PFSK-1 (cell line): ENCODE data around the gene RSU1.

Experiments
- FOXP2 ChIP-seq: optimal IDR thresholded peaks from 2 replicates; pipeline ENCODE3; 2011; ENCODE audit warnings: borderline replicate concordance, control low read depth, inconsistent platforms; ENCODE audit not compliant: insufficient read depth; ENCODE audit errors: extremely low read length, extremely low read depth
- POLR2AphosphoS5 ChIP-seq: IDR thresholded peaks from 2 replicates; pipeline ENCODE4 v1.6.1; 2012; ENCODE audit warnings: low read depth, mild to moderate bottlenecking, control low read depth, low read length, moderate library complexity
- TAF1 ChIP-seq: IDR thresholded peaks from 2 replicates; pipeline ENCODE4 v1.6.1; 2012; ENCODE audit warnings: low read length, control low read depth, borderline replicate concordance; ENCODE audit not compliant: insufficient read depth
- TF ChIP-seq, protein P1 (sequence below), 2 experiments: IDR thresholded peaks; 2 replicates each; pipeline versions ENCODE4 v1.6.1 to v1.8.0; 2011 to 2012; ENCODE audit warnings: low read depth in 2 of 2, low read length in 2 of 2, control low read depth in 1 of 2, inconsistent platforms in 1 of 2, mild to moderate bottlenecking in 1 of 2, moderate library complexity in 1 of 2; ENCODE audit not compliant: insufficient read depth in 1 of 2

DNA sequence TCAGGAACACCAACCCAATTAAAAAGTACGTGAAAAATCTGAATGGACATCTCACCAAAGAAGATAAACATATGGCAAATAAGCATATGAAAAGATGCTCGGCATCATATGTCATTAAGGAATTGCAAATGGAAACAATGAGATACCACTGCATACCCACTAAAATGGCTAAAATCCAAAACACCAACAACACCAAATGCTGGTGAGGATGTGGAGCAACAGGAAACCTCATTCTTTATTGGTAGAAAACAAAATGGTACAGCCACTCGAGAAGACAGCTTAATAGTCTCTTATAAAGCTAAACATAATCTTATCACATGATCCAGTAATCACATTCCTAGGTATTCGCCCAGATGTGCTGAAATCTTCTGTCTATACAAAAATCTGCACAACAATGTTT lies 13.1 kb downstream of the RSU1 start:
- TF ChIP-seq TAF1 (no peak), POLR2AphosphoS5 (no peak), FOXP2 (no peak)
- TF ChIP-seq, protein P1, sequence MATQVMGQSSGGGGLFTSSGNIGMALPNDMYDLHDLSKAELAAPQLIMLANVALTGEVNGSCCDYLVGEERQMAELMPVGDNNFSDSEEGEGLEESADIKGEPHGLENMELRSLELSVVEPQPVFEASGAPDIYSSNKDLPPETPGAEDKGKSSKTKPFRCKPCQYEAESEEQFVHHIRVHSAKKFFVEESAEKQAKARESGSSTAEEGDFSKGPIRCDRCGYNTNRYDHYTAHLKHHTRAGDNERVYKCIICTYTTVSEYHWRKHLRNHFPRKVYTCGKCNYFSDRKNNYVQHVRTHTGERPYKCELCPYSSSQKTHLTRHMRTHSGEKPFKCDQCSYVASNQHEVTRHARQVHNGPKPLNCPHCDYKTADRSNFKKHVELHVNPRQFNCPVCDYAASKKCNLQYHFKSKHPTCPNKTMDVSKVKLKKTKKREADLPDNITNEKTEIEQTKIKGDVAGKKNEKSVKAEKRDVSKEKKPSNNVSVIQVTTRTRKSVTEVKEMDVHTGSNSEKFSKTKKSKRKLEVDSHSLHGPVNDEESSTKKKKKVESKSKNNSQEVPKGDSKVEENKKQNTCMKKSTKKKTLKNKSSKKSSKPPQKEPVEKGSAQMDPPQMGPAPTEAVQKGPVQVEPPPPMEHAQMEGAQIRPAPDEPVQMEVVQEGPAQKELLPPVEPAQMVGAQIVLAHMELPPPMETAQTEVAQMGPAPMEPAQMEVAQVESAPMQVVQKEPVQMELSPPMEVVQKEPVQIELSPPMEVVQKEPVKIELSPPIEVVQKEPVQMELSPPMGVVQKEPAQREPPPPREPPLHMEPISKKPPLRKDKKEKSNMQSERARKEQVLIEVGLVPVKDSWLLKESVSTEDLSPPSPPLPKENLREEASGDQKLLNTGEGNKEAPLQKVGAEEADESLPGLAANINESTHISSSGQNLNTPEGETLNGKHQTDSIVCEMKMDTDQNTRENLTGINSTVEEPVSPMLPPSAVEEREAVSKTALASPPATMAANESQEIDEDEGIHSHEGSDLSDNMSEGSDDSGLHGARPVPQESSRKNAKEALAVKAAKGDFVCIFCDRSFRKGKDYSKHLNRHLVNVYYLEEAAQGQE (IDR thresholded peaks at IDR 0.05; ENCODE audit: insufficient read depth in 1 of 2, low read depth in 2 of 2, low read length in 2 of 2): no peak
